ENCODE data around the gene PDE4D. TPM values are rescaled to one million over a fixed set of nuclear protein-coding genes. Genes with fewer than 3 reads are reported as not detected.

PDE4D gene
- total RNA-seq, 4 donors from 2014 or later = 35.0 to 121 (median 63.4) TPM

DNA sequence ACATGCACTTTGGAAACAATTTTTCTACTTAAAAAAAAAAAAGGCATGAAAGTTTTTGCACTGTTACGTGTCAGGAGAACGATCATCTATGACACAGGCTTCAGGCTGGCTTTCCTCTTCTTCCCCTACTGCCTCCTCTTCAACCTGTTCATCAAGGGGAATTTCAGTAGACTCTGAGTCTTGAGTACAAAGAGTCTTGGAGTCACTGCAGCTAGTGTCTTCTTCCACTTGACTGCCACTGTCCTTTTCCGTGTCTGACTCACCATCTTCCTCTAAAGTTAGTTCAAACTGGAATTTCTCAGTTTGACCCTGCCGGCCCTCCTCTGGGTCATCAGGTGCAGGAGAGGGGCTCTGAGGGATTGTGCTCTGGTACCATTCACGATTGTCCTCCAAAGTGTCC lies 918.9 kb downstream of the PDE4D start:
- H3K9me3 ChIP-seq = no peaks in the 10 kb centered on the region
- no peaks in the 10 kb centered on the region for H3K27me3 ChIP-seq
- no peaks in the 10 kb centered on the region for H3K4me1 ChIP-seq
- no peak overlapping the region for H3K27ac ChIP-seq
- no peak overlapping the region for H3K4me3 ChIP-seq
- WGBS, 2 donors (ENCODE audit: low coverage in 1 of 2) = 90 to 91% methylated on average over 4 to 5 of the region's 5 CpGs
- peaks cover 0 to 50% of the 10 kb centered on the region in 2 donors for H3K36me3 ChIP-seq
- TF ChIP-seq EP300 (IDR thresholded peaks at IDR 0.05) = no peak
- TF ChIP-seq, protein P1, sequence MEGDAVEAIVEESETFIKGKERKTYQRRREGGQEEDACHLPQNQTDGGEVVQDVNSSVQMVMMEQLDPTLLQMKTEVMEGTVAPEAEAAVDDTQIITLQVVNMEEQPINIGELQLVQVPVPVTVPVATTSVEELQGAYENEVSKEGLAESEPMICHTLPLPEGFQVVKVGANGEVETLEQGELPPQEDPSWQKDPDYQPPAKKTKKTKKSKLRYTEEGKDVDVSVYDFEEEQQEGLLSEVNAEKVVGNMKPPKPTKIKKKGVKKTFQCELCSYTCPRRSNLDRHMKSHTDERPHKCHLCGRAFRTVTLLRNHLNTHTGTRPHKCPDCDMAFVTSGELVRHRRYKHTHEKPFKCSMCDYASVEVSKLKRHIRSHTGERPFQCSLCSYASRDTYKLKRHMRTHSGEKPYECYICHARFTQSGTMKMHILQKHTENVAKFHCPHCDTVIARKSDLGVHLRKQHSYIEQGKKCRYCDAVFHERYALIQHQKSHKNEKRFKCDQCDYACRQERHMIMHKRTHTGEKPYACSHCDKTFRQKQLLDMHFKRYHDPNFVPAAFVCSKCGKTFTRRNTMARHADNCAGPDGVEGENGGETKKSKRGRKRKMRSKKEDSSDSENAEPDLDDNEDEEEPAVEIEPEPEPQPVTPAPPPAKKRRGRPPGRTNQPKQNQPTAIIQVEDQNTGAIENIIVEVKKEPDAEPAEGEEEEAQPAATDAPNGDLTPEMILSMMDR (IDR thresholded peaks at IDR 0.05) = no peak
- no peak for TF ChIP-seq POLR2A (IDR thresholded peaks at IDR 0.05)
- TF ChIP-seq POLR2AphosphoS5 (IDR thresholded peaks at IDR 0.05) = no peak
- ATAC-seq = no peak

DNA sequence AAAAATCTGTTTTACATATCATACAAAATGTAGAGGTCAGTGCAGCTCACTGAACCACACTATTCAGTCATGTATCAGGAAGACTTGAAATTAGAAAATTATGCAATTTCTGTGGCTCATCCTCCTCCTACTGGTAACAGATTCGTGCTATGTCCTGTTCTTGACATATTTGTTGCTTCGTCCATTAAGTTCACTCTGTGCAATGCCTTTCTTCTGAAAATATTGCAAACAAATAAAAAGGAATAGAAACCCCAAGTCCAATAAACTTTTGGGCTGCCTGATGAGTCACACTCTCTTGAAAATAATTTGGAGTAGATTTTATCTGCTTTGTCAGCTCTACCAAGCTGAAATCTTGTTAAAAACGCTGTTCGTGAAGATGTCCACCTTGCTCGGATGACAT lies 919.4 kb downstream of the PDE4D start:
- no peak overlapping the region for H3K27ac ChIP-seq
- H3K36me3 ChIP-seq = peaks cover 0 to 50% of the 10 kb centered on the region in 2 donors
- no peaks in the 10 kb centered on the region for H3K9me3 ChIP-seq
- H3K4me3 ChIP-seq = no peak overlapping the region
- WGBS, 2 donors (ENCODE audit: low coverage in 1 of 2) = 83 to 87% methylated on average over 5 of the region's 5 CpGs
- H3K4me1 ChIP-seq = no peaks in the 10 kb centered on the region
- TF ChIP-seq, protein P1 (IDR thresholded peaks at IDR 0.05) = no peak
- H3K27me3 ChIP-seq = no peaks in the 10 kb centered on the region
- no peak for ATAC-seq

DNA sequence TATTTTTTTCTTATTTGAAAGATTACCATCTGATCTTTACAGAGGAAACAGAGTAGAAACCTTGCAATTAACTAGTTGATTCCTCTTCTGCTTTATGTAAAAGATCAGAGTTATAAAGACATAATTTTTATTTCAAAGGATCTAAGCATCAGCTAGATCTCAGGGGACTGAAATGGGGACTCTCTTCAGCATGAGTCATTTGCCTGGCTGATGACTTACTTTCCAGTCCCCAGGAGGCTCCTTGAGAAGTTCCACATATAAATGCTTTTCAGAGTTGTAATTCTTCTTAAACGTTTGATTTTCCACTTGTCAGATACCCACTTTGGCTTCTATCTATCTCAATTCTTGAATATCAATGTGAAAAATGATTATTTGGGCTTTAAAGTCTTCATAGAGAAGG lies 921.2 kb downstream of the PDE4D start:
- 6 to 11% methylated on average over 1 of the region's 1 CpG for WGBS, 2 donors (ENCODE audit: low coverage in 1 of 2)
- ATAC-seq = no peak
- Histone ChIP-seq H3K4me1 (no peaks in the 10 kb centered on the region), H3K9me3 (no peaks in the 10 kb centered on the region), H3K4me3 (no peak overlapping the region), H3K27ac (no peak overlapping the region), H3K27me3 (no peaks in the 10 kb centered on the region), H3K36me3 (peaks cover 0 to 42% of the 10 kb centered on the region in 2 donors)
- TF ChIP-seq, protein P1 (IDR thresholded peaks at IDR 0.05) = no peak
- TF ChIP-seq POLR2AphosphoS5 (IDR thresholded peaks at IDR 0.05) (no peak), EP300 (IDR thresholded peaks at IDR 0.05) (no peak), POLR2A (IDR thresholded peaks at IDR 0.05) (no peak)

DNA sequence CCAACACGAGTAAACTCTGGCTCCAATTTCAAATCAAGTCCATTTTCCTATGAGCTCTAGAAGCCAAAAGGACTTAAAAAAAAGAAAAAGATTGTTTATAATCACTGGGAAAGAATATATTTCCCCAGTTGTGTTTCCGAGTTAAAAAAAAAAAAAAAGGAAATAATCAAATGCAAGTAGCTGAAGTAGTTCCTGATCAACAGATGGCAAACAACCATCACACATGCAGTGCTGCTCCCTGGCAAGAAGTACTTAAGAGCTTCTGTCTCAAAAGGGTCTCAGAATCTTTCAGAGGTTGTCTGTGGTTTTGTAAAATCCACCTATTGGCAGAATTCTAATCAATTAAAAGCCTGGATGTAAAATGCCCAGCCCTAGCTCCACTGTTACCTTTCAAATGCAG lies 922.8 kb downstream of the PDE4D start:
- Histone ChIP-seq H3K4me3 (no peak overlapping the region), H3K9me3 (no peaks in the 10 kb centered on the region), H3K27ac (no peak overlapping the region), H3K36me3 (peaks cover 0 to 27% of the 10 kb centered on the region in 2 donors), H3K4me1 (no peaks in the 10 kb centered on the region), H3K27me3 (no peaks in the 10 kb centered on the region)
- WGBS, 2 donors (ENCODE audit: low coverage in 1 of 2) = 38 to 46% methylated on average over 2 of the region's 2 CpGs
- no peak for ATAC-seq
- TF ChIP-seq POLR2AphosphoS5 (IDR thresholded peaks at IDR 0.05) (no peak), POLR2A (IDR thresholded peaks at IDR 0.05) (no peak), EP300 (IDR thresholded peaks at IDR 0.05) (no peak)
- TF ChIP-seq, protein P1 (IDR thresholded peaks at IDR 0.05) = no peak

DNA sequence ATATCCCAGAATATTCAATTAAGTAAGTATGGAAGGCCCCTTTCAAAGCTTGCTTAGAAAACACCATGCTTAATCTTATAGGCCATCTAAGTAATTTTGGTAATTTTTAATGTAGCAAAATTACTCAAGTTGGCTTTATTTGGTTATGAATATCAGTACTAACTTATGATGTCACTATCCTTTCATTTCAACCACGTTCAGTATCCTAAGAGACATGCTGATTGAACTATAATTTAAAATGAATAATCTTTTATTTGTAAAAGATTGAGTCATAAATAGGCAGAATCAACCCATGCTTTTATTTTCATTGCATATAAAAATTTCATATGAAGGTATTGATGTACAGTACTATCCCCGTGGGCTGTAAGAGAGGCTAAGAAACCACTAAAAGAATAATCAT lies 923.7 kb downstream of the PDE4D start:
- 81 to 85% methylated on average over 2 of the region's 2 CpGs for WGBS, 2 donors (ENCODE audit: low coverage in 1 of 2)
- no peak overlapping the region for H3K4me3 ChIP-seq
- TF ChIP-seq POLR2AphosphoS5 (IDR thresholded peaks at IDR 0.05) = no peak
- TF ChIP-seq POLR2A (IDR thresholded peaks at IDR 0.05) = no peak
- TF ChIP-seq, protein P1 (IDR thresholded peaks at IDR 0.05) = no peak
- no peak for TF ChIP-seq EP300 (IDR thresholded peaks at IDR 0.05)

More for the DNA sequence above, 923.7 kb downstream of the PDE4D start:
- ATAC-seq = no peak
- Histone ChIP-seq H3K36me3 (peaks cover 0 to 17% of the 10 kb centered on the region in 2 donors), H3K27ac (no peak overlapping the region), H3K27me3 (no peaks in the 10 kb centered on the region), H3K9me3 (no peaks in the 10 kb centered on the region), H3K4me1 (no peaks in the 10 kb centered on the region)
